Right cardiac atrium (tissue), 5 donors: ENCODE data around the gene BCAR3. TPM values are rescaled to one million over a fixed set of nuclear protein-coding genes. Genes with fewer than 3 reads are reported as not detected.
"Not testable (repeated sequence)": the region's sequence is repeated elsewhere in the genome, so short reads cannot be mapped to it uniquely, and the experiment has no call there.

Source experiments
- ATAC-seq, 2 donors: fragments of 200-7000 bp; cut with Tn5 transposase; one replicate each; pipeline versions ENCODE4 v1.8.0 to v1.9.1; 2020; ENCODE audit warnings: moderate library complexity in 2 of 2, mild to moderate bottlenecking in 1 of 2
- DNase-seq, 3 donors: peaks; one replicate each; pipeline ENCODE4 v3.0.0-alpha.2; 2020
- H3K27ac ChIP-seq: one replicate; pipeline ENCODE4 v1.5.1; 2013; ENCODE audit warnings: mild to moderate bottlenecking, low read length, control low read depth, moderate library complexity
- H3K27me3 ChIP-seq: one replicate; pipeline ENCODE4 v1.6.1; 2013; ENCODE audit not compliant: control insufficient read depth, insufficient read depth
- H3K4me1 ChIP-seq: one replicate; pipeline ENCODE4 v1.6.1; 2013; ENCODE audit warnings: low read length; ENCODE audit not compliant: control insufficient read depth, insufficient read depth
- H3K4me3 ChIP-seq: one replicate; pipeline ENCODE4 v1.5.1; 2013; ENCODE audit warnings: low read length, control low read depth
- H3K9me3 ChIP-seq: one replicate; pipeline ENCODE4 v1.6.1; 2013; ENCODE audit warnings: low read length; ENCODE audit not compliant: control insufficient read depth
- WGBS: extraction: QIAGEN DNeasy Blood & Tissue Kit; methylation state at CpG from one replicate; pipeline ENCODE4 v1.1.7; 2013; 5-methylcytosine and 5-hydroxymethylcytosine counted together
- intact Hi-C, 4 donors: fragments of 100-400 bp; cut with DNase I; formaldehyde crosslinking; loops; one replicate each; pipeline versions ENCODE4 v1.11.0 to v1.14.0; 2022 to 2023
- polyA plus RNA-seq: library from polyadenylated mRNA; stranded (reverse); fragments of 200-250 nt; gene quantifications from one replicate; pipeline ENCODE4 v1.2.3, GENCODE V29; 2013
- total RNA-seq, 4 donors: library from RNA; stranded (reverse); fragmentation: NEBNext Ultra II Directional; extraction: Animal tissue kit (Norgen Biotek cat#: 25700); gene quantifications; one replicate each; pipeline ENCODE4 v1.2.1, GENCODE V29; 2021
- donor health status: healthy with polysubstance abuse.
- donor health status: DM: no; HTN: yes; CAD: no.
- donor health status: DM: no; HTN: no; CAD: no.
- donor health status: DM: no; HTN: yes; CAD: no; lungs with severe emphysema.
- donor health status: DM: yes; HTN: yes; CAD: no.

The BCAR3 gene
- total and polyA plus RNA-seq, 5 donors, result 10.1 to 17.4 (median 12.6) TPM

DNA sequence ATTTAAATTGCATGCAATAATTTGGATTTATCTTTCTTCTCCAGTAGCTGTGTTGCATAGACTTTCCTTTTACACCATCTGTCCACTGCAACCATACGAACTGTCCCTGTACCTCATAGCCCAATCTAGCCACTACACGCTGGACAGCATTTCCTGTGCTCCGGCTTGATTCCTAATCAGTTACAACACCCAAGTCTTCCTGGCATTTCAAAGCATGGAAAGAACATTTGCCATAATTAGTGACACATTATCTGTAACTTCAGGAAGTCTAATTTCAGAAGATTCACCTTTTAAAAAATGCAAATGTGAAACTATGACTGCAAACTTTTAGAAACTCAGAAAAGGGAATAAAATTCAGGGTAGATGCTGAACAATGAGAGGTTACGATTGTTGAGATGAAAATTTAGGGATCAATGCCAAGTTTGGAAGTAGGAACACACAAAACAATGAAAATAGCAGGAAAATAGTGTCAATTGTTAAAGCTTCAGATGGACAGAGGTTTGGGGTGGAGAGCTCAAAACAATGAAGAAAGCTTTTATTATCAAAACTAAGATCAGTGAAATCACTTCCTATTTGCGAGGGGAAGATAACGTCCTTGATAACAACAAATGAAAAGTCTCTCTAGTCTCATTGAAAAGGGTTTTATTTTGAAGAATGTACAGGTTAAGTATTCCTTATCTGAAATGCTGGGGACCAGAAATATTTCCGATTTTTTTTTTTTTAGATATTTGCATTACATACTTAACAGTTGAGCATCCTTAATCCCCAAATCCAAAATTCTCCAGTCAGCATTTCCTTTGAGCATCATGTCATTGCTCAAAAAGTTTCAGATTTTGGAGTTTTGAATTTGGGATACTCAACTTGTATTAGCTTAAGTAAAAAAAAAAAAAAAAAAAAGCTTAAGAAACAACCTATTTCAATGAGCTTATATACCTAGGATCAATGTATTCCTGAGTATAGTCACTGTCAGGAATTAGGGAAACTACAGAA, 126.5 kb downstream of the BCAR3 start:
- H3K27ac ChIP-seq, result peak overlapping the region; percentile 30
- no peak overlapping the region for H3K4me3 ChIP-seq
- H3K9me3 ChIP-seq, result no peaks in the 10 kb centered on the region
- ATAC-seq, result peak; percentile 82 to 92
- no peak for DNase-seq
- intact Hi-C loops, result no loop called here
- no peaks in the 10 kb centered on the region for H3K27me3 ChIP-seq
- peaks cover 3% of the 10 kb centered on the region for H3K4me1 ChIP-seq
- WGBS, result 32% methylated on average over 7 of the region's 7 CpGs

DNA sequence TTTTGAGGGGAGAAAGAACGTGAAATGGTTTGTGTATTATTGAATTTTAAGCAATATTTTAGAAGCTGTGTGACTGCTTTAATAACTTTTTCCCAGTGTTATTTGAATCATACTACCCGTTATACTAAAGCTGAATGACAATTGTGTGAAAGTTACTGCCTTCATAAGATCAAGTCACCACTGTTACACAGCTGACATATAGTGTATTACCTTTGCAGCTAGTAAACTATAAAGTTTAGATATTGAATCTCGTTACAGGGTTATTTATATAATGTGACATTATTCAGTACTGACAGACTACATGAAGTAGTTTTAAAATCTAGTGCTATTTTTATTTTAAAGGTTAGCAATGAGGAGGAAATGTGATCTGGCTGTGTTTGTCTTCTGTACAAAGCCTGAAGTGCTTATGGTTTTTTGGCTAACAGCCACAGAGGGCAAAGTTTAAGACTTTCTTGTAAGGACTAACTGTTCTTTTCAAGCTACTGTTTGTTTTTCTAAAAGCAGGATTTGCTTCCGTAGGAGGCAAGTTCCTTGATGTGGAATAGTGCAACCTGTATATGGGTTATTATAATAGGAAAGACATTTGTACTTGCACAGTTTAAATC, 127.6 kb downstream of the BCAR3 start:
- H3K4me3 ChIP-seq, H3K27ac ChIP-seq, H3K9me3 ChIP-seq, H3K27me3 ChIP-seq, intact Hi-C loops, H3K4me1 ChIP-seq, DNase-seq: not testable (repeated sequence)
- peak; percentile 67 to 81 for ATAC-seq
- WGBS, result 34% methylated on average over 4 of the region's 4 CpGs

DNA sequence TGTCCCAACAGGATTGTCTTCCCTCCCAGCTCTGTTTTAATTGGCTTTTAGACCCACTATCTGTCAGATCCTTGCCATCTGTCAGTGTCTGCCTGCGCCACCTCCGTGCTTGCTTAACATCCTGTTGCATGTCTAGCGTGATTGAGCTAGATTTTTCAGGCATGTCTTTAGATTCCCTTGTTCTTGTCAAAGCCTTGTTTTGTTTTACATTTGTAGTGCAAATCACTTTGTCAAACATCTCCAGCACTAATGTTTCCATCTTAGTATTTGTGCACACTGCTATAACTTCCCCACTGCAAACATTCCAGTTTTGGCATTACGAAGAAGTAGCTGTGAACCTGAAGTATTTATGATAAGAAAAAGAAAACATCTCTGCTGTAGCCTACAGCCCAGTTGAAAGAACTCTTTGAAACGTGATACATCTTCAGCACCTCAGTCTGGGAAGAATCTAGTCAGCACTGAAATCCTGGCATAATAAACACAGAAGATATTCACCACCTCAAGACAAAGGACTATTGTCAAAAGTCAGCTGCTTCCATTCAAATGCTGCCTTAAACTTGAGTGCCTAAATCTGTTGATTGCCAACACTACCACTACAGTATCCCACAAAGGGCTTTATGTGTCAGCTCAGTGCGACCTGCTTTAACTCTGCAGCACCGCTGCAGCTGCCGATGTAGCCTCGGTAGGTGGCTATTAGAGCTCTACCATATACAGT, 128.7 kb downstream of the BCAR3 start:
- Histone ChIP-seq H3K4me1 (peaks cover 3% of the 10 kb centered on the region), H3K4me3 (no peak overlapping the region), H3K27me3 (no peaks in the 10 kb centered on the region), H3K27ac (peak overlapping the region; percentile 43), H3K9me3 (no peaks in the 10 kb centered on the region)
- ATAC-seq (peak; percentile 65 to 66), DNase-seq (peak; percentile 46 to 80 (median 65))
- intact Hi-C loops, result no loop called here
- WGBS, result 38% methylated on average over 9 of the region's 9 CpGs

DNA sequence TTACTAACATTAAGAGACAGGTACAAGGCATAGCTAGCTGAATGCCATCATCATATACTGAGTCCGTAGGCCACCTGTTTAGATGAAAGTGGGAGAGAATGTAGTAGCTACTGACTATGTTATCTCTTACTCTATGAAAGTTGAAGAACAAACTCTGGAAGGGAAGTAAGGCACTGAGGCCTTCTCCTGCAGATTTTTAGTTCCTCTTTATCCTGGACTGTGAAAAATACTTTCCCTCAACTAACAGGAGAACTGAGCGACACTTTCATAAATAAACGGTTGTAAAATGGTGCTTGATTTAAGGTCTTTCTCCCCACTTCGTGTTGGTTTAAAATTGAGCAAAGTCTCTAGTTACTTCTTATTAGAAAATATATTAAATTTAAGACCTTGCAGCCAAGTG, 131.8 kb downstream of the BCAR3 start:
- intact Hi-C loops, result no loop called here
- H3K9me3 ChIP-seq, result no peaks in the 10 kb centered on the region
- no peaks in the 10 kb centered on the region for H3K27me3 ChIP-seq
- no peak overlapping the region for H3K27ac ChIP-seq
- no peak for ATAC-seq
- WGBS, result 86% methylated on average over 4 of the region's 4 CpGs
- no peak for DNase-seq
- H3K4me3 ChIP-seq, result no peak overlapping the region
- H3K4me1 ChIP-seq, result peaks cover 3% of the 10 kb centered on the region

DNA sequence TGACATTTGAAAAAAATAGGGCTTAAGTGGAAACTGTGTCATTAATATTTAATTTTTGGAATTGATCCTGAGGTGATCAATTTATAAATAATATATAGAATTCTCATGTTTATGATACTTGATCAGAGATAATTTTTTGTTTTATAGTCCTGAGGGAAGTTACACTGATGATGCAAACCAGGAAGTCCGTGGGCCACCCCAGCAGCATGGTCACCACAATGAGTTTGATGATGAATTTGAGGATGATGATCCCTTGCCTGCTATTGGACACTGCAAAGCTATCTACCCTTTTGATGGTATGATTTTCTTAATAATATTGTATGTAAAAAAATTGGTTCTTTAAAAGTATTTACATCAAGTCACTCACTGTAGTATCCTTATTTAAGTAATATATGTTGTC, 132.5 kb downstream of the BCAR3 start:
- Histone ChIP-seq H3K4me3 (no peak overlapping the region), H3K9me3 (no peaks in the 10 kb centered on the region), H3K27me3 (no peaks in the 10 kb centered on the region), H3K27ac (no peak overlapping the region), H3K4me1 (peaks cover 3% of the 10 kb centered on the region)
- DNase-seq (no peak), ATAC-seq (no peak)
- intact Hi-C loops, result no loop called here
- WGBS, result 86% methylated on average over 1 of the region's 1 CpG

DNA sequence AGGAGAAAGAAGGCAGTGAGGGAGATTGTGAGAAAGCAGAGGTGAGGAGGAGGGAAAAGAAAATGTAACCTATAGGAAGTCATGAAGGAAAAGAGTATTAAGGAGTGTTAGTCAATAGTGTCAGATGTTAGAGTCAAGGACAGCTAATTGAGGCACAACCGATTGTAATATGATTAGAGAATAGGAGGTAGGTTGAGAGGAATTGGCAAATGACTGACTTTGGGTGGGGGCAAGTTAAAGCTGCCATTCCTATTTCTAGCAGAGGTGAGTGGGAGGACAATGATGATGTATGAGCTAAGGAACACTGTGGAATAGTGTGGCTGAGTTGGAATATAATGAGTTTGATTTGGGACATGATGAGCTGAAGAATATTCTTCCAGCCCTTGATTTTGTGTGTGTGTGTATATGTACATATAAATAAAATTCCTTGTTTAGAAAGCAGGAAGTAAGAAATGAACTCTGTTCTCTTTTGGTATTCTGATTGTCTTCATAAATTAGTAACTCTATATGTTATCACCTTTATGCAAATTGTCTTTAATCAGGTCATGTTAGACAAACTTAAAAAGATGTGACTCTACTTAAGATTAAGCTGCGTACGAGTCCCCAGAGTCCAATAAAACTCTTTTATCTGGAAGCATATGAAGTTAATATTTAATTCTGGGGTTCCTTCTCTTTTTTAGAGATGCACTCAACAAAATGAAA, 135.3 kb downstream of the BCAR3 start:
- WGBS, result 94% methylated on average over 3 of the region's 3 CpGs
- DNase-seq (no peak), ATAC-seq (no peak)
- no peak overlapping the region for H3K27ac ChIP-seq
- H3K4me1 ChIP-seq, result no peaks in the 10 kb centered on the region
- H3K27me3 ChIP-seq, result no peaks in the 10 kb centered on the region
- no peaks in the 10 kb centered on the region for H3K9me3 ChIP-seq
- intact Hi-C loops, result no loop called here
- H3K4me3 ChIP-seq, result no peak overlapping the region

DNA sequence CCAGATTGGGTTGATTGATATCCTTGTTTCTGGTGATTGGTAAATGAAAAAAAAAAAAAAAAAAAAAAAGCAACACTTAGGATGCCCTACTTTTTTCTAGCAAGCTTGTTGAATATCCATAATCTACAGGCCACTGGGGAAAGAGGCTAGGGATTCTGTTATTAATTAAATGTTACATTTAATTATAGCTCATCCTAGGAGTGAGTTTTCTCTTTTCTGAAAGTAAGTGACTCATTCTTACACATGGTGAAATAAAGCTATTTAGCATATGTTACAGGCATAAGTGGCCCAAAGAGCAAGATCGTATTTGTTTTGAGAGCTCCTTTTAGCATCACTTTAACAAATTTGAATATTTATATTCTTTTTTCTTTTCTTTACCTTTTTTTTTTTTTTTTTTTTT, 139.2 kb downstream of the BCAR3 start:
- no peak for DNase-seq
- WGBS, result 96% methylated on average over 1 of the region's 1 CpG
- intact Hi-C loops, result no loop called here
- no peaks in the 10 kb centered on the region for H3K4me1 ChIP-seq
- no peaks in the 10 kb centered on the region for H3K27me3 ChIP-seq
- no peaks in the 10 kb centered on the region for H3K9me3 ChIP-seq
- H3K4me3 ChIP-seq, result no peak overlapping the region
- H3K27ac ChIP-seq, result no peak overlapping the region
- no peak for ATAC-seq

DNA sequence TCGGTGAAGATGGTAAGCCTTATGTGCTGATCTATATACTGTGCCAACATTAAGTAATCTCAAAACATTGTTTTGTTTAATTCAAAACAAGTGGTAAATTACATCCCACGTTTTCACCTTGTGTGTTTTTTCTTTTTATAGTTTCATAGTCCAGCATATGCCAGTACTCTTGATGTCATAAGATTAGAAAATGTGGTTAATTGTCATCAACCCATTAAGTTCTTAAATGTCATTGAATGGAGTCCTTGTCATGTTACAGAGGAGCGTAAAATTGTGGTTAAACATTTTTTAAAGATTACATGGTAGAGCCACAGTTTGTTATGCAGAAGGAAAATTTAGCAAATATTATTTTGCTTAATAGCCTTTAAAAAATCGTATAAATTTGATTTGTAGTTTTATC, 140.6 kb downstream of the BCAR3 start:
- H3K9me3 ChIP-seq, result no peaks in the 10 kb centered on the region
- no peaks in the 10 kb centered on the region for H3K27me3 ChIP-seq
- intact Hi-C loops, result no loop called here
- no peaks in the 10 kb centered on the region for H3K4me1 ChIP-seq
- H3K27ac ChIP-seq, result no peak overlapping the region
- ATAC-seq (no peak), DNase-seq (no peak)
- H3K4me3 ChIP-seq, result no peak overlapping the region
- 86% methylated on average over 4 of the region's 4 CpGs for WGBS

DNA sequence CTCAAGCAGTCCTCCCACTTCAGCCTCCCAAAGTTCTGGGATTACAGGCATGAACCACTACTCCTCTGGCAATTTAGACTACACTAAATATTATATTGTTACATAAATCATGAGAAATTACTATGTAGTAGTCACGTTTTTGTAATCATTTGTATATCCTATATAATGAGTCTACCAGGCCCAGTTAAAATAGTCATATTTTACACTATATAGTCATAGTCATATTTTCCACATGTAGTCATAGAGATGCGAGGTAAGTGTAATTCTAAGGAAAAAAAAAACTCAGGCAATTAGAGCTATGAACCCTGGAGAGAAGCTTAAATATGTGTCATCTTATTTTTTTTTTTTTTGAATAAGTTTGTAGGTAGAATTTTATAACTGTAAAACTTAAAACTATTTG, 143.7 kb downstream of the BCAR3 start:
- no peak overlapping the region for H3K4me3 ChIP-seq
- no peaks in the 10 kb centered on the region for H3K27me3 ChIP-seq
- 65% methylated on average over 2 of the region's 2 CpGs for WGBS
- no peaks in the 10 kb centered on the region for H3K9me3 ChIP-seq
- DNase-seq, result no peak
- intact Hi-C loops, result loop anchor here in 1 of 4 donors (5.0 kb wide), 1 partner anchor 86 kb away; no protein-coding TSS in a partner anchor
- ATAC-seq, result no peak
- H3K27ac ChIP-seq, result no peak overlapping the region
- H3K4me1 ChIP-seq, result no peaks in the 10 kb centered on the region

DNA sequence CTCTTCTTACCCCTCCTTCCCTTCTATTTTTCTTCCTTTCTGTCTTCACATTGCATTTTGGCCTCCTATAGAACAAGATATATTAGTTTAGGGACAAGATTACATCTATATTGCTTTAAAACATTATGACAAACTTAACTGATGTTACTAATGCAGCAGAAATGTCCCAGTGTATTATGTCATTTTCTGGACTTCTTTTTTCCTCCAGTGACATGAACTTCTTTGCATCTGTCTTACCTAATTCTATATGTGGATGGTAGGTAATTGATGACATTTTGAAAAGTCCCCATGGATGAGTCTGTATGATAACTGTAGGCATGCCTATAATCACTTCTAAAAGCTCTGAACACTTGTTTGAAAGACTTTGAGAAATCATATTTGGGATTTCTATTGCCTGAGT, 144.2 kb downstream of the BCAR3 start:
- no peaks in the 10 kb centered on the region for H3K27me3 ChIP-seq
- H3K9me3 ChIP-seq, result no peaks in the 10 kb centered on the region
- H3K27ac ChIP-seq, result no peak overlapping the region
- ATAC-seq (no peak), DNase-seq (no peak)
- no peaks in the 10 kb centered on the region for H3K4me1 ChIP-seq
- intact Hi-C loops, result loop anchor here in 1 of 4 donors (5.0 kb wide), 1 partner anchor 85 kb away; no protein-coding TSS in a partner anchor
- no peak overlapping the region for H3K4me3 ChIP-seq
